Cardiac fibroblast (primary cell): Measurements from ENCODE around the gene OR4C46.
"Not testable (repeated sequence)": the region's sequence is repeated elsewhere in the genome, so short reads cannot be mapped to it uniquely, and the experiment has no call there.

ENCODE experiments used
- DNase-seq, 2 donors: peaks; one replicate each; pipeline versions ENCODE4 v3.0.0 to v3.0.0-alpha.2; 2010; ENCODE audit warnings: low read depth in 2 of 2
- H3K4me3 ChIP-seq, 2 donors: replicated peaks in 1 of 2; 1 replicate in 1 of 2; 2 replicates in 1 of 2; pipeline ENCODE4 v1.5.1; 2011; ENCODE audit warnings: low read depth in 2 of 2, low read length in 2 of 2, mild to moderate bottlenecking in 2 of 2, moderate library complexity in 1 of 2
- TF ChIP-seq, protein P1 (sequence below): IDR thresholded peaks from one replicate; pipeline ENCODE4 v1.5.1; 2011; ENCODE audit warnings: low read depth, mild to moderate bottlenecking, low read length, inconsistent platforms

The OR4C46 gene

DNA sequence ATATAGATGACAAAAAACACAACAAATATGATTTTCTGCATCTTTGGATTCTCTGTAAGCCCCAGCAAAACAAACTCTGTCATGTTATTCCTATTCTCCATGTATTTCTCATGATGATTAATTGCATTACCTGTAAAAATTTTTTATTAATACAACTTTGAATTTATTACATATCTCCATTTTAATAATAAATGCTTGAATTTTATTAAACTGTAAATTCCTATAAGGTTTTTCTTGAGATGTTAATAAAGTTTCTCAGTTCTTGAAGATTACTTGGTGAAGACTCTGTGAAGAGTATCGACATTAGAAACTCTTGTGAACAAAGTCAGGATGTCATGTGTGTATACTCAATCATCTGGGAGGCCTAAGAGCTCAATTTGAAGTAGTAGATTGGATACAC is at the start of gene OR4C46:
Gene OR4C46 (minus strand): TSS at position 101 of the 400 bp plus-strand sequence. CDS start 0 bp downstream, at position 101.
- no peak within 1 kb of the TSS for H3K4me3 ChIP-seq
- DNase-seq: no peak
- TF ChIP-seq, protein P1, sequence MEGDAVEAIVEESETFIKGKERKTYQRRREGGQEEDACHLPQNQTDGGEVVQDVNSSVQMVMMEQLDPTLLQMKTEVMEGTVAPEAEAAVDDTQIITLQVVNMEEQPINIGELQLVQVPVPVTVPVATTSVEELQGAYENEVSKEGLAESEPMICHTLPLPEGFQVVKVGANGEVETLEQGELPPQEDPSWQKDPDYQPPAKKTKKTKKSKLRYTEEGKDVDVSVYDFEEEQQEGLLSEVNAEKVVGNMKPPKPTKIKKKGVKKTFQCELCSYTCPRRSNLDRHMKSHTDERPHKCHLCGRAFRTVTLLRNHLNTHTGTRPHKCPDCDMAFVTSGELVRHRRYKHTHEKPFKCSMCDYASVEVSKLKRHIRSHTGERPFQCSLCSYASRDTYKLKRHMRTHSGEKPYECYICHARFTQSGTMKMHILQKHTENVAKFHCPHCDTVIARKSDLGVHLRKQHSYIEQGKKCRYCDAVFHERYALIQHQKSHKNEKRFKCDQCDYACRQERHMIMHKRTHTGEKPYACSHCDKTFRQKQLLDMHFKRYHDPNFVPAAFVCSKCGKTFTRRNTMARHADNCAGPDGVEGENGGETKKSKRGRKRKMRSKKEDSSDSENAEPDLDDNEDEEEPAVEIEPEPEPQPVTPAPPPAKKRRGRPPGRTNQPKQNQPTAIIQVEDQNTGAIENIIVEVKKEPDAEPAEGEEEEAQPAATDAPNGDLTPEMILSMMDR: no peak

DNA sequence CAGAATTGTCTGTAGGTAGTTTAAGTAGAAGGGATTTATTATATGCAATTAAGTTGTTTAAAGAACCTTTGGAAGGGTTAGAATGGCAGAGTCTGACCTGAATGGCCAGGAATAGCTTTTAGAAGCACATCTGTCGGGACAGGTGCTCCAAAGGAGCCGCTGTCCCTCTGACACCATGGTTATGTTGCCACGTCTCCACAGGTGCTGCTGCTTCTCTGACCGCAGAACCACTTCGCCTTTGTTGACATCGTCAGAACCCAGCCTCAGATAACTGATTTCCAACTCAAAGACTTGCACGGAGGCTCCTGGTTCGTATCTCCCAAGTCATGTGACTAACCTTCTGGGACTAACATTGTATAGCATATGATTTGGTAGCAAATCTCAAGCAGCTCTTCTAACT is 41.8 kb upstream of the OR4C46 start:
- H3K4me3 ChIP-seq, DNase-seq: not testable (repeated sequence)

DNA sequence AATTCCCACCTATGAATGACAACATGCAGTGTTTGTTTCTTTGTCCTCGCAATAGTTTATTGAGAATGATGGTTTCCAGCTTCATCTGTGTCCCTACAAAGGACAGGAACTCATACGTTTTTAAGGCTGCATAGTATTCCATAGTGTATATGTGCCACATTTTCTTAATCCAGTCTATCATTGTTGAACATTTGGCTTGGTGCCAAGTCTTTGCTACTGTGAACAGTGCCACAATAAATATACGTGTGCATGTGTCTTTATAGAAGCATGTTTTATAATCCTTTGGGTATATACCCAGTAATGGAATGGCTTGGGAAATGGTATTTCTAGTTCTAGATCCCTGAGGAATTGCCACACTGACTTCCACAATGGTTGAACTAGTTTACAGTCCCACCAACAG is 42.4 kb downstream of the OR4C46 start:
- H3K4me3 ChIP-seq: not testable (repeated sequence)

DNA sequence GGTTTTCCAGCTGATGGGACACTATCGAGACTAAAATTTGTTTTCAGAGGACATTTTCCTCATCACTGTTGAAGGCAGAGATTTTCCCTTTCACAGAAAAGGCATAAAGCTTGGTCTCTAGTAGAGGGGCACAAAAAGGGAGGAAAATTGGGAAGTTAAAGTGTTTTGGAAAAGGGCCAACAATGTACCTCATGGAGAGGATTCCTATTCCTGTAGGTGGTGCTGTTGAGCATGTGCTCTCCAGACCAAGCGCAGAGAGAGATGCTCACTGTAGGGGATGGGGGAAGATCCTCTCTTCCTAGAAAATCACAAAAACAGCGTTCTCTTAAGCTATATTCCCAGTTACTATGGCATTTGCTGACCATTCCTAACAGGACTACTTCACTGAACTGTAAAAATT is 44.9 kb downstream of the OR4C46 start:
- TF ChIP-seq, protein P1: no peak
- no peak overlapping the region for H3K4me3 ChIP-seq
- peak in 1 of 2 donors; percentile 4 for DNase-seq

More for the DNA sequence above, 42.4 kb downstream of the OR4C46 start:
- DNase-seq: not testable (repeated sequence)

DNA sequence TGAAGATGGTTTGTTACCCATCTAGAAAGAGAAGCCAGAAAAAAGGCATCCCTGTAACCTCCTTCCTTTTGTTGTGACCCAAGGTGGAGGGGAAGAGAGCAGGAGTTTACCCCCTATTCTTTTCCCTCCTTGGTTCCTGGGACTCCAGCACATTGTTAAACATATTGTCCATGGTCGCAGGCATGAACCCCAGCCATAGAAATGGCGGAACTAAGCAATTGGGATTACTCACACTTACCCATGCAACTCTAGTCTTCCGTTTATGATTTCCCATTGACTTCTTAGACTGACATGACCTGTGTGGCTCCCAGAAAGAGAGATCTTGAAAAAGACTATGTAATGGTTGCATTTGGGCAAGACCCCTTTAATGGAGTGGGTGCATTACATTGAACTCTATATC is 45.4 kb downstream of the OR4C46 start:
- TF ChIP-seq, protein P1: no peak
- H3K4me3 ChIP-seq: no peak overlapping the region
- DNase-seq: no peak
